Hematopoietic multipotent progenitor cell treated with erythropoietin and hydrocortisone succinate and interleukin-3 and kit ligand, for 17 days (in vitro differentiated cells): ENCODE results near the gene EXOC4.

ENCODE experiments used
- DNase-seq: peaks from one replicate; pipeline ENCODE4 v3.0.0-alpha.2; 2015; ENCODE audit warnings: low spot score

Gene EXOC4

GRCh38 chr7:134031835-134032617 is 779.1 kb downstream of the EXOC4 start:
- DNase-seq = no peak

DNA sequence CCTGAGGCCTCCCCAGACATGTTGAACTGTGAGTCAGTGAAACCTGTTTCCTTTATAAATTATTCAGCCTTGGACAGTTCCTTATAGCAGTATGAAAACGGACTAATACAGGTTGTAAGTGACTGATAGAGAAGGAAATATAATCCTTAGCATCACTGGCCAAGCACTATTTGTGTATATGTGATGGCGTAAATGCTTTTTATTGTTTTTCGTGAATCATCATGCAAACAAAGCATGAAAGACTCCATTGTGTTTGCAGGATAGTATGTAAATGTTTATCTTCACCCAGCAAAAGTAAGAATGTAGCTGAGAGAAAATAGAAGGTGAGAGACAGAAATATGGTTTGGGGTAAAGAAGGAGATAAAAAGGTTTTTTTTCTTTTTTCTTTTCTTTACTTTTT is 781.8 kb downstream of the EXOC4 start:
- DNase-seq = no peak

GRCh38 chr7:134037991-134038390 is 785.1 kb downstream of the EXOC4 start:
- DNase-seq = no peak

DNA sequence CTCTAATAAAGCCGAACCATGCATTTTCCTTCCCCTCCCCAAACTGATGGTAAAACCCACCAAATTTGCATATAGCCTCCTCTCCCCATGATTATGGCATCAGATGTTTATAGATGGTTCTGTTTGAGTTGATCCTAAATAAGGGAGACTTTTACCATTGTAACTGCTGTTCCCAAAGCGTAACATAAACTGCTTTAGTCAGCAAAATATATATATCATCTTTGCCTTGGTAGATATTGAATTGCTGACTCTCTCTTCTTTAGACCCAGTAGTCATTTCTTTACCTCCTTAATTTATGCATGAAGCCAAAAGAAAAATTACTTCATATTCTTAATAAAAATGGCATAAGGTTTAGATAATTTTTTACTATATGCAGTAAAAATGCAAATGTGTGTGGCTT is 788.1 kb downstream of the EXOC4 start:
- DNase-seq = no peak

DNA sequence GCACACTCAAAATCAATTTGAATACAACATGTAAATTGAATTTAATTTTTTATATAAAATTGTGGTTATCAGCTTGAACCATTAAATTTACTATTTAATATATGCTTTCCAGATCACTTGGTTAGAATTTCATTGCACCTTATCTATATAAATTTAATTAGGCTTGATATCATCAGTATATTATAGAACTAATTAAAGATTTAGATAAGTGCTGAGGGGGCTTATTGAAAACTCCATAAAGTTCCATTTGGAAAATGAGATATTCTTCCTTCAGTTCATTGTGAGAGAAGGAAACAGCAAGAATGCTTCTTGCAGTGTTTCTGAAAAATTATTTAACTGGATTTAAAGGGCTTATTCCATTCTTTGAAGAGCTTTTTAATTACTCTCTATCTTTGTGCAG is 788.6 kb downstream of the EXOC4 start:
- no peak for DNase-seq

- no peak for DNase-seq
Observed at GRCh38 chr7:134042307-134042706, 789.4 kb downstream of the EXOC4 start.

DNA sequence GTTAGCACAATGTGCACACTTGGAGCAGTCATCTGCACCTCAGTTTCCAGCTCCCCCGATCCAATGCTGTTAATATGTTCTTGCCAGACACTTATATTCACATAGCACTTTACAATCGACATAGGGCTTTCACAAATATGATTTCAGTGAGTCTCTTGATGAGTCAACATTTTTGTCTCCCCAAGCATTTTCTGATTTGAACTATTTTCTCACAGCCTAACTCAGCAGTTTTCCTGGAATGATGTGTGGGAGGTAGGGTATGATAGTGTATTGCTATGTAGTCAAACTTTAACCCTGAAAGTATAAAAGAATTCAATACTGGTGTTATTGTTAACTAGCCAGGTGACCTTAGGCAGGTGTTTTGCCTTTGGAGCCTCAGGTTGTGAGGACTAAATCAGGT is 791.8 kb downstream of the EXOC4 start:
- DNase-seq = no peak

GRCh38 chr7:134045716-134046115 is 792.8 kb downstream of the EXOC4 start:
- no peak for DNase-seq

GRCh38 chr7:134046594-134047128 is 793.8 kb downstream of the EXOC4 start:
- no peak for DNase-seq

GRCh38 chr7:134047675-134048074 is 794.8 kb downstream of the EXOC4 start:
- no peak for DNase-seq

- DNase-seq = no peak
Observed at GRCh38 chr7:134048166-134048565, 795.3 kb downstream of the EXOC4 start.

DNA sequence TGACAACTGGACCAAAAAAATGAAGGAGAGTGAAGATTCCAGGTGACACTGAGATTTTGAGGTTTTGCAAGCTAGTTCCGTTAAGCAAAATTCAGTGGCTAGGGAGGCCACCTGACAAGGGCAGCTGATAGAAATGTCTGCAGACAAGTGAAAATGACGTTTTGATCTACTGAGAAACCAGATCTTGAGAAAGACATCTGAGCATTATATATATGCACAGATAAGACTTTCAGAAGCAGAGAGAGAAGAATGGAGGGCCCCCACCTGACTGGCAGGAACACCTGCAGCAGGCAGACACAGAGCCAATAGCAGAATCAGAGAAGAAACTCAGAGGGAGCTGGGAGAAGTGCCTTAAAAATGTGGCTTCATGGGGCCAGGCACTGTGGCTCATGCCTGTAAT is 798.1 kb downstream of the EXOC4 start:
- no peak for DNase-seq

- no peak for DNase-seq
Observed at GRCh38 chr7:134056816-134057215, 803.9 kb downstream of the EXOC4 start.

DNA sequence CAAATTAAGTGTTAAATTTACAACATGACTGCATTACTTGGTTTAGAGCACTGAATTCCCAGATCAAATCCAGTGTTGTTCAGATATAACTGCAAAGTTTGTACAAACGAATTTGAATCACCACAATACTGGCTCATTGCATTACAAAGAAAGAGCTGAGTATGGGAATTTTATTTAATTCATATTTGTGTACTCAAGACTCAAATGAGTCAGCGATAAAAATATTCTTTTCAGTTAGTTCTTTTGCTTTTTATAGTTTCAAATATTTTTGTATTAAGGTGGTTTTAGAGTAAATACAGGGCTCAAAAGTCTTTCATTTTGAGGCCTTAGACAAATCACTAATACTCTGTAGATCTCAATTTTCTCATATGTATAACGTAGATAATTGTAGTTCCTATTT is 805.6 kb downstream of the EXOC4 start:
- no peak for DNase-seq

DNA sequence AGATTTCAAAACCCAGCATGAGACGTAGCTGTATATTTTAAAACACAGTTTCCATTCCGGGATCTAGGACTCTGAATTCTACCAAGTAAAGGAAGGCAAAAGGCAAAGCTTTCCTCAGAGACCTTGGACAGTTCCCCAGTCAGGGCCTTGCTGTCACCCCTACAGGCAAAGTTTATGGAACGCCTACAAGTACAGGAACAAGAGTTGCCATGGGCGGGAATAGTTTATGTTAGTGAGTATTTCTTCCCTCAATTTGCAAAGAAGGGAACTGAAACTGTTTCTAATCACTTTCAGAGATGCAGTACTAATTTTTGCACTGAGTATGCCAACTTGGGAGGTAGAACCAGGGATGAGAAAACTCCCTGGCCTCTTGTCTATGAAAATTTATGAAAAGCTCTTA is 806.1 kb downstream of the EXOC4 start:
- DNase-seq = no peak

GRCh38 chr7:134059921-134060320 is 807.0 kb downstream of the EXOC4 start:
- no peak for DNase-seq

- DNase-seq = no peak
Observed at GRCh38 chr7:134060874-134061273, 808.0 kb downstream of the EXOC4 start.

DNA sequence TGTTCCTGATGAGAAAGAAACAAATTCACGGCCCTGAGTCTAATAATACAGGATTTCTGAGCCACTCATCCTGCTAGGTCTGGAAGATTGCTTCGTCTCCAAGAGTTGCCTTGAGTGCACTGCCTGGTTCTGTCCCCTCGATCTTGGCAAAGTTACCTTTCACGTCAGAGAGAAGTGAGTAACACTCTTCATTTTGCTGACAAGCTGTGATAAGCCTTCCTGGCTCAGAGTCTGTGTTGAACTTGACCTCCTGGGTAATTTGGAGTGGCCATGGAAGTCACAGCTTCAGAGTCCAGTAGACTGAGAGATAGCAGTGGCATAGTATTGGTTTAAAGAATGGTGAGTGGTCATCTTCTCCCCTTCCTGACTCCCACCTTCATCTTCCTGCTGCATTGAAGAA is 809.6 kb downstream of the EXOC4 start:
- DNase-seq = no peak

DNA sequence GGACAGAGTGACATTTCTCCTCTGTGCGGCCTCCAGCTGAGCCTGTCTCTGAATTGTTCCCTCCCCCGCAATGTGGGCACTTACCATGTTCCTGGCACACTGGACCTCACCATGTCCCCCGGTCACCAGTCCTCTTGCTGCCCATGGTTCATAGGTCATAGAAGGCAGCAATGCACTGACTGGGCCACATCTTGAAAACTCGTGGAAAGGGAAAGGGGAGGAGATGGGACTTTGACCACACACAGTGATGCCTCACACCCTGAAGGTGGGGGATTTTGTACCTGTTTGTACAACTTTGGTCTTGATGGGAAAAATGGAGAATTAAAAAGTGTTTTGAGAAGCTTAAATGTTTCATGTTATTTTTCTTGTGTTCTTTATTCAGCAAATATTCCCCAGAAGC is 812.5 kb downstream of the EXOC4 start:
- DNase-seq = no peak

GRCh38 chr7:134067164-134067563 is 814.3 kb downstream of the EXOC4 start:
- DNase-seq = no peak

DNA sequence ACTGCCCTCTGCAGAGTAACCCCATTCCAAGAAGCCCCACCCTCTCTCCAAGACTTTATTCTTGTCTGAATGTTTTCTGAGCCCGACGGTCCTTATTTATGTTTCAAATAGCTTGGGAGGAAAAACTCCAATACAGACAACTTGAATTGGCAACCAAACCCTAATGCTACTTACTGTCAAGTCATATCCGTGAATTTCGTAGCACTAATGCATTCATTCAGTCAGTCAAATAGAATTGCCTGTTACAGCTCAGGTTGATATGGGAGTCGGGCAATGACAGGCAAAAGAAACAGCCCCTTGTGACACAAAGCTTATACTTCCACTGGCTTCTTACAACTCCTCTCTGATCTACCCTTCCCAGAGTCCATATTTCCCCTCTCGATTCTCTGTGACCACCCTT is 815.8 kb downstream of the EXOC4 start:
- DNase-seq = no peak

- no peak for DNase-seq
Observed at GRCh38 chr7:134069187-134069586, 816.3 kb downstream of the EXOC4 start.

DNA sequence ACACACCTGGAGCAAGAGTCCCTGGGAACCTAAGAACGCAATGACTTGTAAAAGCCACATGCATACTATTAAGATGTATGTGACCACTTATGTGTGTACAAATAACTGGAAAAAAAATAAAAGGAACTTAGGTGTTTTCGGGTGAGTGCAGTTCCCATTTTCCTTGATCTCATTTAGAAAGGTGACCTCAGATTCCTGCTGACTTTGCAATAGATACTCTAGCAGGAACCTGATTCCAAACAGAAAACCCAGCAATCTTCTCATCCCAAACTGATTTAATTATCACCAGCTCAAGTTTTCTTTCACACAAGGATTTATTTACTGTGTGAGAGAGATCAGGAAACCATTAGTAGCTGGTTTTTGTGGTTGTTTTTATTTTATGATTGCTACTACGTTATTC is 817.8 kb downstream of the EXOC4 start:
- no peak for DNase-seq
